Measurements from ENCODE around the gene CELF1. TPM values are rescaled to one million over a fixed set of nuclear protein-coding genes. Genes with fewer than 3 reads are reported as not detected.

CELF1 gene
- polyA plus RNA-seq (ENCODE audit: low read depth in 6 of 6), result 10 to 100 TPM; 61.5 to 96.8 (median 69.0) TPM

DNA sequence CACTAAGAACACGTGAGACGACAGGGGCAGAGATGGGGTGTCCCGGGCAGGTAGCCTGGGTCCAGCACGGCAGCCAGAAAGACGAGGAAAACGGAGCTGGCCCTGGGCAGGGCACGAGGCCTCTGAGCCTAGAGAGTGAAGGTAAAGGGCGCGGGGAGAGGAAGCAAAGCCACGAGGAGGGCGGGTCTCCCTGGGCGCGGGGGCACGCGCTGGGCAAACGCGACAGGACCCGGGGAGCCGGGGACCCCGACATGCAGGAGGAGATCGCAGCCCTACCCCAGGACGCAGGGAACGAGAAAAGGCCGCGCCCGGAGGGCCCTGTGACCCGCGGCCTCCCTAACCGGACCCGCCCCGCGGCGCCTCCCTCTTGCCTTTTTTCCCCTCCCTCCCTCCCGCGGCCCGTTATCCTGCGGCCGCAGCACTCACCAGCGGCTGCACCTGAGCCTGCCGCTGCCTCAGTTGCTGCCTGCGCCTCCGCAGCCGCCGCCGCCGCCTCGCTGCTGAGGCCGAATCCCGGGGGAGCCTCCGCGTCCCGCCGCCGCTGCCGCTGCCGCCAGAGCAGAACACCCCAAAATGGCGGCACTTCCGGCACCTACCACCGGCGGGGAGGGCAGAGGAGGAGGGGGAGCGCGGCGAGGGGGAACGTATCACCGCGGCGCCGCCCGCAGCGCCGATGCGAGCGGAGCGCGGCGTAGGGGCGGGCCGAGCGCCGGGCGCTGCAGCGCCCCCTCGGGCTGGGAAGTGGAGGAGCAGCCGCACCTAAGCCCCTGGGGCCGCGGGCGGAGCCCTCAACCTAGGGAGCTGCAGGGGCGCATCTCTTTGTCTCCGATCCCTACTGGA lies at the start of gene CELF1:
TSS of gene CELF1 (minus strand) at position 567 of the 840 bp plus-strand sequence. CDS start 53,609 bp downstream, outside the sequence.
- H3K27ac Mint-ChIP-seq, result peak within 1 kb of the TSS; percentile 95 to 98 (median 97)
- H3K36me3 Mint-ChIP-seq, result peaks cover 0 to 4% of the 10 kb centered on the region in 2 donors
- H3K27me3 Mint-ChIP-seq, result no peaks in the 10 kb centered on the region
- peaks cover 32 to 49% (median 45%) of the 10 kb centered on the region in 3 donors for H3K4me1 Mint-ChIP-seq
- no peaks in the 10 kb centered on the region for H3K9me3 Mint-ChIP-seq
- peak; percentile 92 for DNase-seq
- peak; percentile 93 to 94 for ATAC-seq (ENCODE audit: low read depth in 2 of 2)
- peak within 1 kb of the TSS; percentile 95 to 99 (median 98) for H3K4me3 Mint-ChIP-seq

DNA sequence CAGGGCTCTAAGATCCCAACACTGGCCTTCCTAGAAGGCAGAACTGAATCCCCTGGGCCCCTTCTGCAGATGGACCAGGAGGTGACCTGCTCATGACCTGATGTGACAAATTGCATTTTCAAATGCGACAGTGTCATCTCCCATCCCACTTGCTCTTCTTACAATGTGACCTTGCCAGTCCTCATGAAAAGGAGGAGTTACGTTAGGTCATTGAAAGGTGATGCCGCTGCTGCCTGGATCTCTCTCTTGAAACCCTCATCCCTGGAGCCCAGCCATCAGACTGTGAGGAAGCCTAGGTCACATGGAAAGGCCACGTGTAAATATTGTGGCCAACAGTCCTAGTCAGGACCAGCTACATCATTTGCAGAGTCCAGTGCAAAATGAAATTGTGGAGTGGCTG lies 47.0 kb upstream of the CELF1 start:
- Mint-ChIP-seq H3K9me3 (no peaks in the 10 kb centered on the region), H3K4me1 (no peaks in the 10 kb centered on the region), H3K36me3 (no peaks in the 10 kb centered on the region), H3K27ac (no peak overlapping the region), H3K27me3 (peaks cover 4 to 21% (median 12%) of the 10 kb centered on the region in 3 donors), H3K4me3 (no peak overlapping the region)
- ATAC-seq (ENCODE audit: low read depth in 2 of 2) (no peak), DNase-seq (no peak)

DNA sequence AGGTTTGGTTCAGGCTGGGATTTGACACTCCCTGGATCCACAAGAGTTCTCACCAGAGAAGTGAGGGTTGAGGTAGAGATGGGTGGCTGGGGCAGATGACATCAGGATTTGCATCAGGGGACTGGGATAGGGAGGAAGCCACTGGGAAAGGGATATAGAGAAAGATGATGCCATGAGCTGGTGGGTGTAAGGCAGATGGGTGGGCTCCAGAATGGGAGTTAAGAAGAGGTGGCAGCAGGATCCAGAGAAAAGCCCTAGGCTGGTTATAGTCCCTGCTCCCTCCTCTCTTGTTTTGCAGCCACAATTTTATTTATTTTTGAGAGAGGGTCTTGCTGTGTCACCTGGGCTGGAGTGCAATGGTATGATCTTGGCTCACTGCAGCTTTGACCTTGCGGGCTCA lies 43.0 kb upstream of the CELF1 start:
- Mint-ChIP-seq H3K9me3 (no peaks in the 10 kb centered on the region), H3K4me1 (peaks cover 10 to 21% (median 12%) of the 10 kb centered on the region in 3 donors), H3K4me3 (no peak overlapping the region), H3K36me3 (no peaks in the 10 kb centered on the region), H3K27ac (peak overlapping the region in 2 of 6 donors; percentile 24 to 44), H3K27me3 (peaks cover 18 to 40% (median 39%) of the 10 kb centered on the region in 3 donors)
- ATAC-seq (ENCODE audit: low read depth in 2 of 2), result no peak
- DNase-seq, result no peak

DNA sequence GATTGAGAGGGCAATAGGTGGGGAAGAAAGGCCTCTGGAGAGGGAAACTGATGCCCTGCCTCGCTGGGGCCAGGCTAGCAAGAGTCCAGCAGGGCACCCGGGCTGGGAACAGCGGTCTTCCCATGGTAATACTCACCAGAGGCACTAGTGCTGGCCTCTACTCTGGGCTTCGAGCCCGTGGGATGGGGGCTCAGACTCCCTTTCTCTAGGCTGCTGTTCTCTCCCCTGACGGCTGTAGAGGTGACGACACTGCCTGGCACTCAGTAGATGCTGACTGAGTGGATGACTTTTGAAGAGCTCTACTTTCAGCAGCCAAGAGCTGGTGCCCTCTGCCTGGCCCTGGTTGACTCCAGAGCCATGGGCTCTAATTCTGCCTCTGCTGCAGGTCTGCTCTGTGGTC lies 42.1 kb upstream of the CELF1 start:
- H3K27me3 Mint-ChIP-seq, result peaks cover 18 to 40% (median 39%) of the 10 kb centered on the region in 3 donors

DNA sequence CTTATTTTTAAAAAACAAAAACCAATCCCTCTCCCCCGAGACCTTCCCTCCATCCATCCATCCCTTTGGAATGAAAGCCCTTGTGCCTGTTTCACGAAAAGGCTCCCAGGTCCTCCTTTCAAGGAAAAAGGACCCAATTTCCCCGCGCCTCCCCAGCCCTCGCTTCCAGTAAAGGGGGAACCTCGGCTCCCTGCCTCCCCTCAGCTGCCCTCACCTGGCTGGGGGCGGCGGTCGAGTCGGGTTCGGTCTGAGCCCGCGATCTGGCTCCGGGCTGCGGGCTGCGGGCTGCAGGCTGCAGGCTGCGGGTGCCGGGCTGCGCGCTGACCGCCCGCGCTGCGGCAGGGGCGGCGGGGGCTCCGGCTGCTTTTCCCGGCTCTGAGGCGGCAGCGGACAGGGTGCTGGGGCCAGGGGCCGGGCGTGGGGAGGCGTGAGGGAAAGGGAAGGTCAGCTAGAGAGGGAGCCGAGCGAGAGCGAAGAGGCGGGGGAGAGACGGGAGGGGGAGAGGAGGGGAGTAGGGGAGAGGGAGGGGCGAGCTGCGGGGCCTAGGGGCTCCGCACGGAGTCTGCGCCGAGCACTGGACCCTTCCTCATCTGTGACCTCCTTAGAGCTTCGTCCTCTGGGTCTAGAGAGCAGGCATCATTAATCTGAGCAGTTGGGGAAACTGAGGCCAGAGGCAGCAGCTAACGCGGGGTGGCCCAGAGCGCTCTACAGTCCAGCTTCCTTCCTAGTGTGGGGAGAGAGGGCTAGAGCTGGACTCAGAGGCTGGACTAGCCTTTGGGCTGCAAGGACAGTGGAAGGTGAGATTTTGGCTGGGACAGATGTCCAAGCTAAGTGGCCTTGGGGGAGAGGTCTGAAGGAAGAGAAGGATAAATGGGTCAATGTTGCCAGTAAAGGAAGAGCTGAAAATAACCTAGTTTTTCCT lies 41.3 kb upstream of the CELF1 start, which contains the start of gene C1QTNF4:
TSS of gene C1QTNF4 (minus strand) at position 478 of the 922 bp plus-strand sequence. CDS start 3,601 bp downstream, outside the sequence.
- Mint-ChIP-seq H3K27me3 (peaks cover 18 to 39% (median 36%) of the 10 kb centered on the region in 3 donors), H3K27ac (peak within 1 kb of the TSS in 2 of 6 donors; percentile 6 to 41), H3K4me1 (peaks cover 10 to 21% (median 12%) of the 10 kb centered on the region in 3 donors), H3K4me3 (peak within 1 kb of the TSS in 6 of 8 donors; percentile 47 to 80 (median 54)), H3K9me3 (peaks cover 0 to 2% (median 0%) of the 10 kb centered on the region in 7 donors), H3K36me3 (no peaks in the 10 kb centered on the region)
- DNase-seq (no peak), ATAC-seq (ENCODE audit: low read depth in 2 of 2) (peak; percentile 42 to 51)

More for the DNA sequence above, 42.1 kb upstream of the CELF1 start:
- Mint-ChIP-seq H3K27ac (no peak overlapping the region), H3K4me3 (peak overlapping the region in 2 of 8 donors; percentile 17 to 25), H3K4me1 (peaks cover 10 to 21% (median 12%) of the 10 kb centered on the region in 3 donors), H3K36me3 (no peaks in the 10 kb centered on the region), H3K9me3 (no peaks in the 10 kb centered on the region)
- no peak for DNase-seq
- no peak for ATAC-seq (ENCODE audit: low read depth in 2 of 2)

DNA sequence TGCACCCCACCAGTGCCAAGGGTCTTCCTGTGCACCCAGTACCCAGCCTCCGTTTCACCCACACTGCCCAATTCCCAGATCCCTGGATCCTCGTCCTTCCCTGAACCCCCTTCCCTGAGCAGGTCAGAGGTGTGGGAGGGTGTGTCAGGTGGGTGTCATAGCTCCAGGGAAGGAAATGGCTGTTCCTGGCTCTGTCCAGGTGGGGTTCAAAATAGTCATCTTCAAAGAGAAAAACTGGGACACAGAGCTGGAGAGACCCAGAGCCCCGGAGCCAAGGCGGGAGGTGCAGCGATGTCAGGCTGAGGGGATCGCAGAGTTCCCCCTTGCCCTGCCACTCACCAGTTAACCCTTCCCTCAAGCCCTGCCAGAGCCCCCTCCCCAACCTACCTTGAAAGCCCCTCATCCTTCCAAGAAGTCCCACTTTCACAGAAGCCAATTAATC lies 40.6 kb upstream of the CELF1 start:
- Mint-ChIP-seq H3K27ac (peak overlapping the region in 1 of 6 donors; percentile 41), H3K36me3 (no peaks in the 10 kb centered on the region), H3K4me1 (peaks cover 11 to 21% (median 12%) of the 10 kb centered on the region in 3 donors), H3K9me3 (peaks cover 0 to 2% (median 0%) of the 10 kb centered on the region in 7 donors), H3K27me3 (peaks cover 18 to 39% (median 32%) of the 10 kb centered on the region in 3 donors), H3K4me3 (peak overlapping the region in 5 of 8 donors; percentile 34 to 80 (median 55))
- DNase-seq (no peak), ATAC-seq (ENCODE audit: low read depth in 2 of 2) (no peak)

DNA sequence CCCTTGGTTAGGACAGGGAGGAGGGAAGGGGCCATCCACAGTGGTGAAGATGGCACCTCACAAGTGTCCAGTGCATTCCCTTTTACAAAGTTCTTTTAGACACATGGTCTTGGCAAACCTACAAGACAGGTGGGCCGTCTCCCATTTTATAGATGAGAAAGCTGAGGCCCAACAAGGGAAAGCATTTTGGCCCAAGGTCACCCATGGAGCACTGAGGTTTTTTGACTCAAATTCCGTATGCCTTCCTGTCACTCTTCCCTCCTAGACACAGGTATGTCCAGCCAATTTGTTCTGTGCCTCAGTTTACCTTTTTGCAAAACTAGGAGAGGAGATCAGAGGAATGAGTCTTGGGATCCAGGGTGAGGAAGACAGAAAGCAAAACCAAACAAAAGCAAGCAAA lies 40.0 kb upstream of the CELF1 start:
- no peak overlapping the region for H3K27ac Mint-ChIP-seq
- peak overlapping the region in 4 of 8 donors; percentile 15 to 80 (median 47) for H3K4me3 Mint-ChIP-seq
- ATAC-seq (ENCODE audit: low read depth in 2 of 2) (no peak), DNase-seq (no peak)
- H3K27me3 Mint-ChIP-seq, result peaks cover 18 to 39% (median 32%) of the 10 kb centered on the region in 3 donors
- H3K36me3 Mint-ChIP-seq, result no peaks in the 10 kb centered on the region
- peaks cover 12 to 21% (median 16%) of the 10 kb centered on the region in 3 donors for H3K4me1 Mint-ChIP-seq
- peaks cover 0 to 2% (median 0%) of the 10 kb centered on the region in 7 donors for H3K9me3 Mint-ChIP-seq

DNA sequence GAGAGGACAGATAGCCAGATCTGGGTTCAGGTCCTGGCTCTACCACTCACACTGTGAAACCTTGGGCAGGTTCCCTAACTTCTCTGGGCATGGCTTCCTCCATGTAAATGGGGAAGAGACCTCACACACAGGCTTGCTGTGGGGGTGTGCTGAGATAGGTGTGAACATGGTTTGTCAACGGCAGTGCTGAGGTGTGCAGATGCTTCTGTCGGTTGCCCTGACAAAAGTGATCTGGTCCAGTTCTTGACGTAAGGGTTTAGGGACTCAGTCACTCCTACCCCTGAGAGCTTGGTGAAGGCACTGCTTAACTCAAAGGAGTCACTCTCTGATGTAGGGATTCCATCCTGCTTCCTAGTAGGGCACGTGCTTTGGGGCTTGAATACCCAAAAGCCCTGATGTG lies 39.3 kb upstream of the CELF1 start:
- Mint-ChIP-seq H3K27me3 (peaks cover 18 to 39% (median 32%) of the 10 kb centered on the region in 3 donors), H3K36me3 (no peaks in the 10 kb centered on the region), H3K4me3 (peak overlapping the region in 1 of 8 donors; percentile 80), H3K4me1 (peaks cover 12 to 21% (median 19%) of the 10 kb centered on the region in 3 donors), H3K9me3 (peaks cover 0 to 2% (median 0%) of the 10 kb centered on the region in 7 donors), H3K27ac (peak overlapping the region in 2 of 6 donors; percentile 6 to 44)
- no peak for DNase-seq
- ATAC-seq (ENCODE audit: low read depth in 2 of 2), result no peak

DNA sequence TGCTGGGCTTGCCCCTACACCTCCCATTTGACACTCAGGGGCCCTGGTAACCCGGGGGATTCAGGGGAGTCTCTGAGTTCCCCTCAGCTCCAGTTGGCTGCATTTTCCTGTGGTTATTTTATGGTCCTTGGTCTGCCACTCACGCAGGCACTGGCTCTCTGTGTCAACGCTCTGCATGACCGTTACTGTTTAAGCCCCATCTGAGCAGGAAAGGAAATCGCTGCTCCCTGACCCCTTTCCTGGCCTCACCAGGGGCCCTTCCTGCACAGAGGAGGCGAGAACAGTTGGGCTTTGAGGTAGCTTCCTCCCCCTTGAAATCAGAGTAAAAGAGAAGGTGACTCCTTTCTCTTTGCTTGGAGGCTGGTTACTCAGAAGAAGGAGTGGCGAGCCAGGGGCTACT lies 38.8 kb upstream of the CELF1 start:
- Mint-ChIP-seq H3K9me3 (peaks cover 0 to 2% (median 0%) of the 10 kb centered on the region in 7 donors), H3K4me3 (no peak overlapping the region), H3K27me3 (peaks cover 18 to 39% (median 32%) of the 10 kb centered on the region in 3 donors), H3K4me1 (peaks cover 12 to 21% (median 19%) of the 10 kb centered on the region in 3 donors), H3K27ac (no peak overlapping the region), H3K36me3 (no peaks in the 10 kb centered on the region)
- ATAC-seq (ENCODE audit: low read depth in 2 of 2), result peak in 1 of 2 donors; percentile 27
- DNase-seq, result no peak

DNA sequence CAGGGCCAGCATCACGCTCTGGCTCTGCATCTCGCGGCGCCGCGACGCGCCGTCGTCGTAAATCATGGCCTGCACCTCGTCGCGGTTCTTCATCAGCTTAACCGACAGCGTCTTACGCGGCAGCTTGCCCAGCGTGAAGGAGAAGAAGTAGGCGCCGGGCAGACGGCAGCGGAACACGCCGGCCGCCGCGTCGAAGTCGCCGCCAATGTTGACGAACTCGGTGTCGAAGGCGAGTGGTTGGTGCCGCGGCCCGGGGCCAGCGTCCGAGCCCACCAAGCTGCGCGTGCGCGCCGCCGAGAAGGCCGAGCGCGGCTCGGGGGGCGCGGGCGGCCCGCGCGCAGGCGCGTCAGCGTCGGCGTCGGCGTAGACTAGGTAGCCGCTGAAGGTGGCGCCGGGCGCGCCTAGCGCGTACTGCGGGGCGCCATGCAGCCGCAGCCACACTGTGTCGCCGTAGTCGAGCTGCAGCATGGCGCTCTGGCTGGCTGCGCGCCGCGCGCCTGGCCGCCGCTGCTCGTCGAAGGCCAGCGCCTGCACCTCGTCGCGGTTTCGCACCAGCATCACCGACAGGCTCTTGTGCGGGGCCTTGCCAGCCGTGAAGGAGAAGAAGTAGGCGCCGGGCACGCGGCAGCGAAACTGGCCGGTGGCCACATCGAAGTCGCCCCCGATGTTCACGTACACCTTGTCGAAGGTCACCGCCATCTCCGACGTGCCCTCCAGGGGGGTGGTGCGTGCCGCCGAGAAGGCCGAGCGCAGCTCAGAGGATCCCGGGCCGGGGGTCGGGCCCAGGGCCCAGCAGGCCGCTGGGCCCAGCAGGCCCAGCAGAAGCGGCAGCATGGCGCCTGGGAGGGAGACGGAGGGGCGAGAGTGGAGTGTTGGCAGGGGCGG lies 37.3 kb upstream of the CELF1 start:
- ATAC-seq (ENCODE audit: low read depth in 2 of 2), result no peak
- H3K4me1 Mint-ChIP-seq, result peaks cover 12 to 21% (median 19%) of the 10 kb centered on the region in 3 donors
- peaks cover 14 to 30% (median 22%) of the 10 kb centered on the region in 3 donors for H3K27me3 Mint-ChIP-seq
- no peak for DNase-seq
- H3K9me3 Mint-ChIP-seq, result peaks cover 0 to 2% (median 0%) of the 10 kb centered on the region in 7 donors
- H3K4me3 Mint-ChIP-seq, result no peak overlapping the region
- no peak overlapping the region for H3K27ac Mint-ChIP-seq
- H3K36me3 Mint-ChIP-seq, result no peaks in the 10 kb centered on the region

DNA sequence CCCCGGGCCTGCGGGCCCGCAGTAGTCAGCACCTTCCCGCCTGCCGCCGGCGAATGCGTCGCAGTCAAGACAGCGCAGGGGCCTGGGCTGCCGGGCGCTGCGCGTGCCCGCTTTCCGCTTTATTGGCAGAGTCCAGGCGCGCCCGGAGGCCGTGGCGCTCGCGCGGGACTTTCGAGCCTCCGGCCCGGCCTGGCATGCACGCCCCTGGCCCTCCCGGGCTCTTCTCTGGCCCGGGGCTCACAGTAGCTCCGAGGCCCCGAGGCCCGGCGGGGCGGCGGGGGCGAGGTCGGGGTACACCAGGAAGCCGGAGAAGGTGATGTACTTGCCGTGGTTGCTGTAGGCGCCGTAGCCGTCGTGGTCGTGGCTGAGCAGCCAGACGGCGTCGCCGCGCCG lies 36.6 kb upstream of the CELF1 start:
- ATAC-seq (ENCODE audit: low read depth in 2 of 2) (no peak), DNase-seq (no peak)
- Mint-ChIP-seq H3K27me3 (peaks cover 13 to 24% (median 16%) of the 10 kb centered on the region in 3 donors), H3K36me3 (peaks cover under 1 to 2% of the 10 kb centered on the region in 2 donors), H3K4me3 (no peak overlapping the region), H3K27ac (no peak overlapping the region), H3K9me3 (peaks cover 0 to 2% (median 0%) of the 10 kb centered on the region in 7 donors), H3K4me1 (peaks cover 11 to 19% (median 19%) of the 10 kb centered on the region in 3 donors)

DNA sequence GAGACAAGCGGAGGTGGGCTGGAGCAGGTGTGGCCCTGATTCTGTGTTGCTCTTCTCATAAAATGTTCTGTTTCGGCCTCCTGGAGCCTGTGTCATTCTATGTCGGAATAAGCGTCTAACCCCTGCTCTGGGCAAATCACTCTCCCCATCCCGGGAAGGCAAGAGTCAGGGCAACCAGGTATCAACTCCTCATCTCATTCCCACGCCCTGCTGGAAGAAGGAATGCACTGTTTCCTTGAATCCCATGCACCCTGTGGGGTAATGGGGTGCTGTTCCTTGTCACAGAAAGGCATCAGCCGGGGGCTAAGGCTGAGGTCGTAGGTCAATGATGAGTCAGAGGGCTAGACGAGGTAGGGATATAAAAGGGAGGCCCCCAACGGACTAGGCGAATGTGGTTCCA lies 36.2 kb upstream of the CELF1 start:
- H3K9me3 Mint-ChIP-seq, result peaks cover 0 to 2% (median 0%) of the 10 kb centered on the region in 7 donors
- H3K4me3 Mint-ChIP-seq, result no peak overlapping the region
- peaks cover 11 to 19% (median 13%) of the 10 kb centered on the region in 3 donors for H3K27me3 Mint-ChIP-seq
- H3K4me1 Mint-ChIP-seq, result peaks cover 8 to 19% (median 15%) of the 10 kb centered on the region in 3 donors
- no peak for ATAC-seq (ENCODE audit: low read depth in 2 of 2)
- peak overlapping the region in 1 of 6 donors; percentile 24 for H3K27ac Mint-ChIP-seq
- peaks cover 5 to 6% of the 10 kb centered on the region in 2 donors for H3K36me3 Mint-ChIP-seq
- no peak for DNase-seq

Measured in naive B cell (primary cell).